ENCODE results near the gene VASP.
A peak's percentile ranks its signal among the peaks of the same experiment; 100 is the strongest.

Gene VASP

DNA sequence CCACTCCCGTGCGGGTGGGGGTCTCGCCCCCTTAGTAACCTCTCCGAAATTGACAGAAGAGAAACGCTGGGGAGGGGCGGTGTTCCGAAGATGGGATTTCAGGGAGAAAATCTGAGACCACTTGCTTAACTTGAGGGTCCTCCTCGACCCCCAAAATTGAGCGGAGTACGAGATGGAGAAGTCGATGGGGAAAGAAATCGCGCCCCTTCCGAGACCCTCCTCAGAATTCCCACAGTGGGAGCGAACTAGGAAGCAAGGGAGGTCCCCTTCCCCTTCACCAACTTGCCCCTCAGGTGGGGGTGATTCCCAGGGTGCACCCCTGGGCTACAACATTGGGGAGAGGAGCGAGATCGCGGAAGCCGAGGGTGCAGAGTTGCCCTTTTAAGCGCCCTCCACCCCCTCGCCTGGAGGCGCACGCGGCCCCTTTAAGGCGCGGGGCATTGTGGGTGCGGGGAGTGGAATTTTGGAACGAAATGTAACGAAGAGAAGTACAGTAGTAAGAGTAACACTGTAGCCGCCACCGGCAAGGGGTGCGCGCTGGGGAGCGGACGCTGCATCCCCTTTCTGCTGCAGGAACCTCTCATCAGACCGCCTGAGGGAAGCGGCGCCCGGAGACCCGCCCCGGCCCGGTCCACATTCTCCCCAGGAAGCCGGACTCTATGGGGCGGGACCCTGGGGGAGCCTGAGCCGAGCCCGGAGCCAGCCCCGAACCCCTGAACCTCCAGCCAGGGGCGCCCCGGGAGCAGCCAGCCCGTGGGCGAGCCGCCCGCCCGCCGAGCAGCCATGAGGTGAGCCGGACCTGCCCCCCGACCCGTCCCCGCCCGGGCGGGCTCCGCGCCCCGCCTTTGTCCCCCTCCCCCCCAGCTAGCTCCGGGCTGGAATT is at the start of gene VASP:
VASP (plus strand) TSS at position 491 of the 883 bp plus-strand sequence; CDS start at position 784, 293 bp downstream.
- peak; percentile 91 for DNase-seq

DNA sequence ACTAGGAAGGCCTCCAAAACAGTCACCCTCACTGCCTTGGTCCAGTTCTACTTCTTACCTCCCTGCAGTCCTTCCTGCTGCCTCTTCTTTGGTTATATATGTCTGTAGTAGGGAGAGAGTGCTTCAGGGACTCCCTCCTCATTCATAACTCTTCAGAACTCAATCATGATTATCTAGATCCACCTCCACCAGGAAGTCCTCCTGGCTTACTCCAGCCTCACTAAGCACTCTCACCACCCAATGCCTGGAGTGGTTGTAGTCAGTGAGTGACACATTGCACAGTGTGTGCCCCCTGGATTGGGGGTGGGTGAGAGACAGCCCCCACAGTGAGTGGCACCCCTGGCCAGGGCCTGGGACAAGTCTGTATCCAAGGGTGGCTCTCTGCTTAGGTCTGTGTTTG is 49.5 kb upstream of the VASP start:
- no peak for DNase-seq

DNA sequence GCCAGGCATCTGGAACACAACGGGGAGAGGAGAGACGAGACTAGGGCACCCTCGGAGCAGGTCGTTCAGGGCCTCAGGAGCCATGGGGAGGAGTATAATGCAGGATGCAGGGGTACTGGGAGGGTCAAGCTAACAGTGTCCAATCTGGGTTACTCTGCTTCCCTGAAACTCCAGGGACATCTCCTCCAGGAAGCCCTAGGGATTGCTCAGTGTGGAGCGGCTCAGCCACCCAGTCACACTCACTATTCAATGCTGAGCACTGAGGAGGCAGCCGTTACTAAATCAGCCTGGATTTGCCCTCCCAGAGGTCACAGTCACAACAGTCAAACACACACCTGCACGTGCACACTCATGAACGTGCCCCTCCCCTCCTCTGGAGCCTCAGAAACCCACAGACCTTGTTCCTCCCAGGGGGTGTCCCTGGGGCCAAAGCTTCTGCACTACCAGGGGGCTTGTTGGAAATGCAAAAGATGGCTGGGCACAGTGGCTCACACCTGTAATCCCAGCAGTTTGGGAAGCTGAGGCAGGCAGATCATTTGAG is 46.4 kb upstream of the VASP start:
- DNase-seq = no peak

DNA sequence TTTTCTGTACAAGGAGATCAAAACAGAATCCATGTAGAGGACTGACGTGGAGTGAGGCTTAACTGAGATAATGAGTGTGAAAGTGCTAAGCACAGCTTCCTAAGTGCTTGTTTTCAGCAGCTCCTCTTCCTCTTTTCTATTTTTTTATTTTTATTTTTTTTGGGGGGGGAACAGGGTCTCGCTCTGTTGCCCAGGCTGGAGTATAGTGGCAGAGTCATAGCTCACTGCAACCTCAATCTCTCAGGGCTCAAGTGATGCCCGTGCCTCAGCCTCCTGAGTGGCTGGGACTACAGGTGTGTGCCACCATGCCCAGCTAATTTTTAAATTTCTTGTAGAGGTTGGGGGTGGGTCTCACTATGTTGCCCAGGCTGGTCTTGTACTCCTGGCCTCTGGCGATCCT is 45.1 kb upstream of the VASP start:
- no peak for DNase-seq

DNA sequence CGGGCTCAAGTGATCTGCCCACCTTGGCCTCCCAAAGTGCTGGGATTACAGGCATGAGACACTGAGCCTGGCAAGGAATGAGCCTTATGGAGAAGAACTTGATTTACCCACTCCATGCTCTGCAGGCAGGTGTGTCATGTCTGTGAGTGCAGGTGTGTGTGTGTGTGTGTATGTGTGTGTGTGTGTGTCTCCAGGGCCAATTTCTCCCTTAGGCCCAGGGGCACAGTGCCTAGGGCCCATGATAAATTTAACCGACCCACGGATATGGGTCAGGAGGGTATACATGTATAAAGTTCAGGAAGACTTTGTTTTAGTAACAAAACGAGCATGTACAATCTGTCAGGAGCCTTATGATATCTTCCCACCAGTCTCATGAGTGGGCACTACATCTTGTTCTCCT is 44.0 kb upstream of the VASP start:
- no peak for DNase-seq

DNA sequence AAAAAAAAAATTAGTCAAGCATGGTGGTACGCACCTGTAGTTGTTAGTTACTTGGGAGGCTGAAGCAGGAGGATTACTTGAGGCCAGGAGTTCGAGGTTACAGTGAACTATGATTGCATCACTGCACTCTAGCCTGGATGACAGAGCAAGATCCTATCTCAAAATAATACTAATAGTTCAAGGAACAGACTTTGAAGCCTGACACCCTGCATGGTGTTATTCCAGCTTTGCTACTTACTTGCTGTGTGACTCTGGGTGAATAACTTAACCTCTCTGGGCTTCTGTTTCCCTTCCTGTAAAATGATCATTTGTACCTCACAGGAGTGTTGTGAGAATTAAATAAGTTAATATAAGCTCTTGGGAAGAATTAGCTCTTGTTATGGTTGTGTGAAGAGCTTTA is 43.0 kb upstream of the VASP start:
- no peak for DNase-seq

DNA sequence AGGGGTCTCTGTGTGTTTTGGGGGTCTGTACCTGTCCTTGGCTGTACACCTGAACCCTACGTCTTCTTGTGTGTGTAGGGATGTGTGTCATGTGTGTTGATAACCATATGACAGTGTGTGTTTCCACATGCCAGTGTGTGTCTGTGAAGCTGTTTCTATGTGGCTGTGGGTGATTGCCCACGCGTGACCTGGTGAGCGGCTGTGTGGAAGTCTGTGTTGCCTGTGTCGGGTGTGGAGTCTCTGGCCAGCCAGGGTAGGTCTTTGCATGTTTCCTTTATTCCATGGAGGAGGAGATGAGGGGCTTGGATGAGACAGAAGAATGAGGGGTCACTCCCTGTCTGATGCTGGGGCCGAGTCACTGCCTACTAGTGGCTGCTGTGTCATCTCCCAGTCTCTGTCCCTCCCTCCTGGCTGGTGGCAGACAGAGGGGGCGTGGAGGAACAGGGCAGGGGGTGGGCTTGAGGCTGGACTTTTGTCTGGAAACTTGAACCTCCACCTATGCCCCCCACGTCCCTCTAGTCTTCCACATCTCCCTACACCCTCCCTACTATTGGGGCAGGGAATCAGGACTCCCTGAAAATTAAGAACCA is 42.3 kb upstream of the VASP start:
- no peak for DNase-seq

DNA sequence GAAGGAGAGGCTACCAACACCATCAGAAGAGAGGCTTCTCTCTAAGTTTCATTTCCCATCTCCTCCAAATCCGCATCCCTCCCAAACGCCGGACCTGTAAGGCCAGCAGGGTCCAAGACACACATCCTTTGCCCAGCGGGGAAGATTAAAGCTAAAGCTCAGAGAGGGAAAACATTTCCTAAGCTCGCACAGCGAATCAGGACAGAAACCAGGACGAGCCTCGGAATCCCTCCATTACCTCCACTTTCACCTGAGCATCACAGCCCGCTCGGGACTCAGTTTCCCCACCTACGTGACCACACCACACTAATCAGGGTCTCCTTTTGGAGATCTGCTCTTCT is 40.2 kb upstream of the VASP start:
- DNase-seq = no peak

DNA sequence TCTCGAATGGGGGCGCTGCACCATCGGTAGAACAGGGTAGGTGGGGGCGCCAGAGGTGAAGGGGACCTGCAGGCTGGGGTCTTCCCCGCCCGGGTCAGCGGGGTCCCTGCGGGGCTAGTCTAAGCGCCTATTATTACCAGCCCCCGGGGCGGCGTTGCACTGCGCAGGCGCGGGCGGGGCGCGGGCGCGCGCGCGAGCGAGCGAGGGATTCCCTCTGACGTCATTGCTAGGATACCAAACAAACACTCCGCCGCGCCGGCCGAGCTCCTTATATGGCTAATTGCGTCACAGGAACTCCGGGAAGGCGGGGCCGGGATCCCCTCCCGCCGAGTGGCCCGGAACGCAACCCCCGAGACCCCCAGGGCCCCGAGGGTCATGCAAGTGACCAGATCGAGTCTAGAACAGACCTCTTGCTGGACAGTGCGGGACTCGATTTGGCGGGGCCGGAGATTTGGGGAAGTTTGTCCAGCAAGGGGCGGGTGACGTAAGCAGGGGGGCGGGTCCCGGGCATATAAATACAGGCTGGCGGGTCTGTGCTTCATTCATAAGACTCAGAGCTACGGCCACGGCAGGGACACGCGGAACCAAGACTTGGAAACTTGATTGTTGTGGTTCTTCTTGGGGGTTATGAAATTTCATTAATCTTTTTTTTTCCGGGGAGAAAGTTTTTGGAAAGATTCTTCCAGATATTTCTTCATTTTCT is 39.7 kb upstream of the VASP start, which contains the start of gene FOSB:
FOSB (plus strand) TSS at position 541 of the 703 bp plus-strand sequence. CDS start 591 bp downstream, outside the sequence.
- DNase-seq = peak; percentile 95

DNA sequence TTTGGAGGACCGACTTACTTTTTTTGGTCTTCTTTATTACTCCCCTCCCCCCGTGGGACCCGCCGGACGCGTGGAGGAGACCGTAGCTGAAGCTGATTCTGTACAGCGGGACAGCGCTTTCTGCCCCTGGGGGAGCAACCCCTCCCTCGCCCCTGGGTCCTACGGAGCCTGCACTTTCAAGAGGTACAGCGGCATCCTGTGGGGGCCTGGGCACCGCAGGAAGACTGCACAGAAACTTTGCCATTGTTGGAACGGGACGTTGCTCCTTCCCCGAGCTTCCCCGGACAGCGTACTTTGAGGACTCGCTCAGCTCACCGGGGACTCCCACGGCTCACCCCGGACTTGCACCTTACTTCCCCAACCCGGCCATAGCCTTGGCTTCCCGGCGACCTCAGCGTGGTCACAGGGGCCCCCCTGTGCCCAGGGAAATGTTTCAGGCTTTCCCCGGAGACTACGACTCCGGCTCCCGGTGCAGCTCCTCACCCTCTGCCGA is 39.1 kb upstream of the VASP start:
- peak; percentile 67 for DNase-seq

DNA sequence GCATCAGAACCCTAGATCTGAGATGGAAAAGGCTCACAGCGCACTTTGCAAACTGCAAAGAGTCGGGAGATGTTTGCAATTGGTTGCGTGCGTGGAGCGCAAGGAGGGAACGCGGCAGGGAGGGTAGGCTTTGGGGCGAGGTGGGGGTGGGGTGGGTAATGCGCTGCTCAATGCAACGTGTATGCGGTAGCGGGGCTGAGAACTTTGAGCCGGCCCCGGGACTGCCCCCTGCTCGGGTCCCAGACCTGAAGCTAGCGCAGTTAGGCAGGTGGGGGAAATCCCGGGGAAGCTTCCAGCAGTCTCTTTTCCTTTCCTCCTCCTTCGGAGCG is 38.5 kb upstream of the VASP start:
- DNase-seq = no peak

DNA sequence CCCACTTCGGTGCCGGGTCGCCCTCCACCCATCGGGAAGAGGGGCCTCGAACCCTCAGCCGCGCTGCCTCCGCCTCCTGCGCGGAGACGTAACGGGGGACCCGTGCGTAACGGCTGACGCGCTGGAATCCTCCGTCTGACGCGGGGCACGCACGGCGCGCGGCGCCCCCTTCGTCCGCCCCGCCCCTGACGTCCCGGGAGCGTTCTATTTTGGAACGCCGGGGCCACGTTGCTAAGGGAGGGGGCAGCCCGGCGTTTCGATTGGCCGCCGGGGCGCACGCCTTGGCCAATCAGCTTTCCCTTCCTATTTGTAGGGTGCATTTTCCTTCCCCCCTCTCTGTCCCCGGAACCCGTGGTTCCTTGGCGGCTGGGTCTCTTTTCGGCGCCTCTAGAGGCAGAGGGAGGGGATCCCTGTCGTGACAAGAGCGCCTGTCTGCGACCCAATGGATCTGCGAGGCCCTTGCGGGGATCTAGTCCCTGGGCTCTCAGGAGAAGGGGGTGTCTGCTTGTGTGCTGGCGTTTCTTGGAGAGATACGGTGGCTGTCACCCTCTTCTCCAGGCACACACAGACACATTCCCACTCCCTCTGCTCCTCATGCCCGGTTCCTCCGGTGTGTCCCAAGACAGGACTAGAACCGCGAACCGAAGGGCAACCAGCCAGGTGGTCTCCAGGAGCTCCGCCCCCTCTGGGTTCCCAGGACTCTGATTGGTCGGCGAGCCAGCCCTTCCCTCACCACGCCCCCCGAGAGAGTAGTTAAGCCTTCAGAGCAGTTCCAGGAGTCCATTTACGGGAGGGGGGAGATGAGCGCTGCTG is 37.9 kb upstream of the VASP start:
- DNase-seq = peak; percentile 90

DNA sequence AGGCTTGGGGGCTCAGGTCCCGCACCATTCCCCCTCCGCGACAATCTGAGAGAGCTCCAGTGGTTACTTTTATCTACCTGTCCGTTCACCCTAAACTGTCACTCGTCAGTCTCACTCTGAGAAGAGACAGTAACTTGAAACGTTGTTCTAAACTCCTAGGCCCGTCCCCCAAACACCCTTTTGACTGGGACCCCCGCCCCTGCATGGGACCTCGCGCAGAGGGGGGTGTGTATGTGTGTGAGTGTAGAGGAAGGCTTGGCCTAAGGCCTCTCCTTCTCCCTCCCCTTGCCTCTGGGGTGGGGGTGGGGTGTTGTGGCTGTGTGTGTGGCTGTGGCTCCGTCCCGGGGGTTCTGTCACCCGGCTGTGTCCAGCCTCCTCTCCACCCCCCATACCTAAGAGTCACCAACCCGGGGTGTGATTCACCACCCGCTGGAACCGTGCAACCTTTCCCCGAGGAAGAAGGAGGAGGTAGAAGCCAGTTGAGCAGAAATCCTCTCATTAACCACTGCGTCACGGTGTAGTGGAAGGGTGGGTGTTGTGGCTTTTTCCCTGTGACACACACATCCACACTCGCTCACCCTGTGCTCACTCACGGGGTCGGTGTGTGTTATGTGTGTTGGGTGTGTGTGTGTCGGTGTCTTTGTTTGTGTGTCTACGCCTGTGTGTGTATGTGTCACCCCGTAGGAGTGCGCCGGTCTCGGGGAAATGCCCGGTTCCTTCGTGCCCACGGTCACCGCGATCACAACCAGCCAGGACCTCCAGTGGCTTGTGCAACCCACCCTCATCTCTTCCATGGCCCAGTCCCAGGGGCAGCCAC is 37.1 kb upstream of the VASP start:
- DNase-seq = peak; percentile 44

DNA sequence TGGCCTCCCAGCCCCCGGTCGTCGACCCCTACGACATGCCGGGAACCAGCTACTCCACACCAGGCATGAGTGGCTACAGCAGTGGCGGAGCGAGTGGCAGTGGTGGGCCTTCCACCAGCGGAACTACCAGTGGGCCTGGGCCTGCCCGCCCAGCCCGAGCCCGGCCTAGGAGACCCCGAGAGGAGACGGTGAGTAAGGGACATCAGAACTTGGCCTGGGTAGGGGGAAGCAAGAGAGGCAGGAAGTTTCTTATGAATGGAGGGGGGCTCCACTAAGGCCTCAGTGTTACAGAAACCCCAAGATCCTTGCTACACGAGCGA is 36.6 kb upstream of the VASP start:
- no peak for DNase-seq

DNA sequence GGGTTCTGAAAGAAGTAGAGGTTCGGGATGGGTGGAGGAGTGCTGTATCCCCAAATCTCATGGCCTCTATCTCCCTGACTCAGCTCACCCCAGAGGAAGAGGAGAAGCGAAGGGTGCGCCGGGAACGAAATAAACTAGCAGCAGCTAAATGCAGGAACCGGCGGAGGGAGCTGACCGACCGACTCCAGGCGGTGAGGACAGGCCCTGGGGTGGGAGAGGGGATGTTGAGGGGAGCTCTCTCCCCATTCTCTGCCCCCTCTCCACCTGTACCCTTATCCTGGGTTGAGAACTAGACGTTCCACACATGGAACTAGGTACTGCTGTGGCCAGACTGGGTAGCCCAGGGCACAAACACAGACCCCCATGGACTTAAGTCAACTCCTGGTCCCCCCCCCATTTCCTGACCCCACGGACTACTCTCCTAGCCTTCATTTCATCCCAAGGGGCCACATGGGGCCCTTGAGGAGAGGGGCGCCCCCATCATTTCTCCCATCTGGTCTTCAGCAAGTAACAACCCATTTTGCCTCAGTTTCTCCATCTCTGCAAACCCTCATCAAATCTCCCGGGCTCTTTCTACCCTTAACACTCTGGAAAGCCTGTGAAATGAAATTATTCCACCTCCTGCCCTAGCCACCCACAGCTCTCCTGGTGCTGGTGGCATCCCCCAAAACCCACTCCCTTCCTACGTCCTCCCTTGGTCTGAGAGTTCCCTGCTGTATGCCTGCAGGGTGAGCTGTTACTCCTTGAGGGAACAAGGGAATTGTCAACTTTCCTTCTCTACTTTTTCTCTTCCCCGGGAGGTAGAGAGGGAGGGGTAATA is 36.0 kb upstream of the VASP start:
- no peak for DNase-seq

DNA sequence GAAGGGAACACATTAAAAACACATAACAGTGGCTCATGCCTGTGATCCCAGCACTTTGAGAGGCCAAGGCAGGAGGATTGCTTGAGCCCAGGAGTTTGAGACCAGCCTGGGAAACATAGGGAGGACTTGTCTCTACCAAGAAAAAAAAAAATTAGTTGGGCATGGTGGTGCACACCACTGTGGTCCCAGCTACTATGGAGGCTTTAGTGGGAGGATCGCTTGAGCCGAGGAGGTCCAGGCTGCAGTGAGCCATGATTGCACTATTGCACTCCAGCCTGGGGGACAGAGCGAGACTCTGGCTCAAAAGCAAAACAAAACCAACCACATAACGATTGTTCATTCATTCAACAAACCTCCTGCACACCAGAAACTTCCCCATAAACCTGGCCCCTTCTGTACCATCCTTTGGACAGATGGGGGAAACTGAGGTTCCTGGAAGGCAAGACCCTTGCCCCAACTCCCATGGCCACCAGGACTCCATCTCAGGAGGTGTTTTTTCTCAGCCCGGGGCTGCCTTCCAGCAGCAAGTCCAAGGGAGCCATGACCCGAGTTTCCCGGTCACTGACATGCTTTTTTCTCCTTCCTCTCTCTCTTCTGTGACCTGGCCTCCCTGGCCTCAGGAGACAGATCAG is 35.2 kb upstream of the VASP start:
- DNase-seq = no peak

DNA sequence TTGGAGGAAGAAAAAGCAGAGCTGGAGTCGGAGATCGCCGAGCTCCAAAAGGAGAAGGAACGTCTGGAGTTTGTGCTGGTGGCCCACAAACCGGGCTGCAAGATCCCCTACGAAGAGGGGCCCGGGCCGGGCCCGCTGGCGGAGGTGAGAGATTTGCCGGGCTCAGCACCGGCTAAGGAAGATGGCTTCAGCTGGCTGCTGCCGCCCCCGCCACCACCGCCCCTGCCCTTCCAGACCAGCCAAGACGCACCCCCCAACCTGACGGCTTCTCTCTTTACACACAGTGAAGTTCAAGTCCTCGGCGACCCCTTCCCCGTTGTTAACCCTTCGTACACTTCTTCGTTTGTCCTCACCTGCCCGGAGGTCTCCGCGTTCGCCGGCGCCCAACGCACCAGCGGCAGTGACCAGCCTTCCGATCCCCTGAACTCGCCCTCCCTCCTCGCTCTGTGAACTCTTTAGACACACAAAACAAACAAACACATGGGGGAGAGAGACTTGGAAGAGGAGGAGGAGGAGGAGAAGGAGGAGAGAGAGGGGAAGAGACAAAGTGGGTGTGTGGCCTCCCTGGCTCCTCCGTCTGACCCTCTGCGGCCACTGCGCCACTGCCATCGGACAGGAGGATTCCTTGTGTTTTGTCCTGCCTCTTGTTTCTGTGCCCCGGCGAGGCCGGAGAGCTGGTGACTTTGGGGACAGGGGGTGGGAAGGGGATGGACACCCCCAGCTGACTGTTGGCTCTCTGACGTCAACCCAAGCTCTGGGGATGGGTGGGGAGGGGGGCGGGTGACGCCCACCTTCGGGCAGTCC is 34.5 kb upstream of the VASP start:
- DNase-seq = peak; percentile 48

DNA sequence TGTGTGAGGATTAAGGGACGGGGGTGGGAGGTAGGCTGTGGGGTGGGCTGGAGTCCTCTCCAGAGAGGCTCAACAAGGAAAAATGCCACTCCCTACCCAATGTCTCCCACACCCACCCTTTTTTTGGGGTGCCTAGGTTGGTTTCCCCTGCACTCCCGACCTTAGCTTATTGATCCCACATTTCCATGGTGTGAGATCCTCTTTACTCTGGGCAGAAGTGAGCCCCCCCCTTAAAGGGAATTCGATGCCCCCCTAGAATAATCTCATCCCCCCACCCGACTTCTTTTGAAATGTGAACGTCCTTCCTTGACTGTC is 34.0 kb upstream of the VASP start:
- DNase-seq = no peak

DNA sequence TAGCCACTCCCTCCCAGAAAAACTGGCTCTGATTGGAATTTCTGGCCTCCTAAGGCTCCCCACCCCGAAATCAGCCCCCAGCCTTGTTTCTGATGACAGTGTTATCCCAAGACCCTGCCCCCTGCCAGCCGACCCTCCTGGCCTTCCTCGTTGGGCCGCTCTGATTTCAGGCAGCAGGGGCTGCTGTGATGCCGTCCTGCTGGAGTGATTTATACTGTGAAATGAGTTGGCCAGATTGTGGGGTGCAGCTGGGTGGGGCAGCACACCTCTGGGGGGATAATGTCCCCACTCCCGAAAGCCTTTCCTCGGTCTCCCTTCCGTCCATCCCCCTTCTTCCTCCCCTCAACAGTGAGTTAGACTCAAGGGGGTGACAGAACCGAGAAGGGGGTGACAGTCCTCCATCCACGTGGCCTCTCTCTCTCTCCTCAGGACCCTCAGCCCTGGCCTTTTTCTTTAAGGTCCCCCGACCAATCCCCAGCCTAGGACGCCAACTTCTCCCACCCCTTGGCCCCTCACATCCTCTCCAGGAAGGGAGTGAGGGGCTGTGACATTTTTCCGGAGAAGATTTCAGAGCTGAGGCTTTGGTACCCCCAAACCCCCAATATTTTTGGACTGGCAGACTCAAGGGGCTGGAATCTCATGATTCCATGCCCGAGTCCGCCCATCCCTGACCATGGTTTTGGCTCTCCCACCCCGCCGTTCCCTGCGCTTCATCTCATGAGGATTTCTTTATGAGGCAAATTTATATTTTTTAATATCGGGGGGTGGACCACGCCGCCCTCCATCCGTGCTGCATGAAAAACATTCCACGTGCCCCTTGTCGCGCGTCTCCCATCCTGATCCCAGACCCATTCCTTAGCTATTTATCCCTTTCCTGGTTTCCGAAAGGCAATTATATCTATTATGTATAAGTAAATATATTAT is 33.3 kb upstream of the VASP start:
- DNase-seq = peak; percentile 45

Data from activated T-cell treated with anti-CD3 and anti-CD28 coated beads, Interleukin-2, amount 50 U/mL, for 1 hour (primary cell).